Activated T-helper 1 cell treated with anti-CD3 and anti-CD28 coated beads, Interleukin-12 subunit alpha, Interleukin-12 subunit beta, Interleukin-2, Interleukin-4 antibody, amounts not matched to agents 30 ng/mL and 10 ng/mL and 1 ng/mL, durations not matched to agents 14 hours and 24 hours and 36 hours (primary cell): ENCODE results near the gene MSI2. TPM values are rescaled to one million over a fixed set of nuclear protein-coding genes. Genes with fewer than 3 reads are reported as not detected.

Experiments
- DNase-seq: peaks from one replicate; pipeline ENCODE4 v3.0.0; 2021; ENCODE audit warnings: low spot score
- H3K27ac Mint-ChIP-seq: one replicate; pipeline ENCODE4 v1.8.0; 2021; ENCODE audit warnings: mild to moderate bottlenecking, mixed read lengths
- H3K27me3 Mint-ChIP-seq: one replicate; pipeline ENCODE4 v1.8.0; 2022; ENCODE audit warnings: mild to moderate bottlenecking, moderate library complexity, mixed read lengths; ENCODE audit not compliant: insufficient read depth
- H3K36me3 Mint-ChIP-seq: one replicate; pipeline ENCODE4 v1.8.0; 2021; ENCODE audit warnings: low read depth, mixed read lengths
- H3K4me1 Mint-ChIP-seq: one replicate; pipeline ENCODE4 v1.8.0; 2021; ENCODE audit warnings: low read depth, mixed read lengths
- H3K4me3 Mint-ChIP-seq: one replicate; pipeline ENCODE4 v1.8.0; 2021; ENCODE audit warnings: mild to moderate bottlenecking, moderate library complexity, mixed read lengths
- H3K9me3 Mint-ChIP-seq: one replicate; pipeline ENCODE4 v1.8.0; 2021; ENCODE audit warnings: mixed read lengths
- intact Hi-C: fragments of 100-400 bp; cut with micrococcal nuclease; formaldehyde crosslinking; loops from one replicate; pipeline ENCODE4 v1.15.1; 2024
- total RNA-seq: library from RNA; stranded (reverse); gene quantifications from 2 replicates; pipeline ENCODE4 v1.2.3, GENCODE V29; 2022

The MSI2 gene
- total RNA-seq, 1 donor from 2014 or later = 278 TPM

DNA sequence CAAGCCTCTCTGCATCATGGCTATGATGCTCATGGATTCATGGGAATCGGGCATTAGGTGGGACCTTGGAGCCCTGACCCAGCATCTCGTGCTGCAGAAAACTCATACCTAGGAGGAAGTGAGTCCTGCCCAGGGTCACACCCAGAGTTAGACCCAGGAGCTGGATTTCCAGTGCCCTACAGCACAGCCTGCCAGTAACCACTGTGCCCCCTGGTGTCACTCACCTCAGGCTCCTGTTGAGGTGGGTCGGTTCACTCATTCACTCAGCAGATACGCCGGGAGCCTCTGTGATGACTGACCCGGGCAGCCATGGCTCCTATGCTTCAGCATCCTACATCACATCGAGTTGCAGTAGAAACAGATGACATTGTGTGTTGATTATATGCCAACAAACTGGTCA is 143.4 kb downstream of the MSI2 start:
- intact Hi-C loops = loop anchor here (5.0 kb wide), 1 partner anchor 157 kb away; no protein-coding TSS in a partner anchor

GRCh38 chr17:57400648-57401047 is 144.3 kb downstream of the MSI2 start:
- no peak overlapping the region for H3K4me3 Mint-ChIP-seq
- H3K27ac Mint-ChIP-seq = peak overlapping the region; percentile 29
- no peaks in the 10 kb centered on the region for H3K27me3 Mint-ChIP-seq
- intact Hi-C loops = loop anchor here (5.0 kb wide), 1 partner anchor 158 kb away; no protein-coding TSS in a partner anchor
- H3K9me3 Mint-ChIP-seq = no peaks in the 10 kb centered on the region
- H3K36me3 Mint-ChIP-seq = peaks cover 12% of the 10 kb centered on the region
- no peak for DNase-seq
- peaks cover 28% of the 10 kb centered on the region for H3K4me1 Mint-ChIP-seq

More for the DNA sequence above, 143.4 kb downstream of the MSI2 start:
- Mint-ChIP-seq H3K4me3 (no peak overlapping the region), H3K9me3 (no peaks in the 10 kb centered on the region), H3K4me1 (peaks cover 38% of the 10 kb centered on the region), H3K27me3 (no peaks in the 10 kb centered on the region), H3K36me3 (peaks cover 15% of the 10 kb centered on the region), H3K27ac (no peak overlapping the region)
- DNase-seq = no peak

- peaks cover 16% of the 10 kb centered on the region for H3K36me3 Mint-ChIP-seq
- no peak overlapping the region for H3K4me3 Mint-ChIP-seq
- no peaks in the 10 kb centered on the region for H3K9me3 Mint-ChIP-seq
- DNase-seq = no peak
- intact Hi-C loops = loop anchor here (5.0 kb wide), 1 partner anchor 160 kb away; no protein-coding TSS in a partner anchor
- peaks cover 30% of the 10 kb centered on the region for H3K4me1 Mint-ChIP-seq
- no peaks in the 10 kb centered on the region for H3K27me3 Mint-ChIP-seq
- peak overlapping the region; percentile 2 for H3K27ac Mint-ChIP-seq
These were observed 145.5 kb downstream of the MSI2 start for GRCh38 chr17:57401556-57402488.

DNA sequence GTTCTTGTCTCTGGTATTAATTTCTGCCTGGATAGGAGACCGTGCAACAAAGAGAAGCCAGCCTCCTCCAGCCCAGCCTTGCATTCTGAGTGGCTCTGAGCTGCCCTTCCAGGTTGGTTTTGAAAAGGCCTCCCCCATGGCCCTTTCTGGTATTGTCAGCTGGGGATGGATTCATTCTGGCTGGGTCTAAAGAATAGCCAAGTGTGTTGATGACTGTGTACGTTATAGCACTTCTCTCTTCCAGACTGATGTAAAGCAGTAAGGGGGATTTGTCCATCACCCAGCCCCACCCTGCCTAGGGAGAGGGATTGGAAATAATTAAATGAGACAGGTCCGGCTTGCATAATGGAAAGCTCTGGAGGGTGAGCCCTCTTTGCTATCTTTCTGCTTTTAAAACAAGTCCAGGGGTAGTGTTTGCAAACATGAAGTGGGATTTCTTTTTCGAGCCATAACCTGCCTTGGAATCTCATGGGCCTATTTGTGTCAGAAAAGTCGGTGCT is 146.4 kb downstream of the MSI2 start:
- Mint-ChIP-seq H3K36me3 (peaks cover 16% of the 10 kb centered on the region), H3K4me1 (peaks cover 39% of the 10 kb centered on the region)

DNA sequence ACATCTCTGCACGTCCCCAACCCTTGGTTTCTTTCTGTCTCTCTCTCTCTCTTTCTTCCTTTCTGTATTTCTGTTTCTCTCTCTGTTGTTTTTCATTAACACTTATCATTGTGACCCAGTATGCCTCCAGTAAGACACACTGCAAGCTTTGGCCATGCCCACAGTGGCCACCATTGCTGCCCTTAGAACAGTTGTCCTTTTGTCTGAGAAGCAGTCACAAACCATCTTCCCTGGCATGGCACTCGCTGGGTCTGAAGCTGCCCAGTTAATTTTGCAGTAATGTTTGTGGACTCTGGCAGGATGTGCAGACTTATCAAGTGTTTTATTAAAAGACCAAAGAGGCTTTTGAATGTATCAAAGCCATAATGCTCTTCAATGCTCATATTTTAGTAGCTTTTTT is 146.9 kb downstream of the MSI2 start:
- Mint-ChIP-seq H3K9me3 (no peaks in the 10 kb centered on the region), H3K27me3 (no peaks in the 10 kb centered on the region), H3K27ac (peak overlapping the region; percentile 32), H3K36me3 (peaks cover 16% of the 10 kb centered on the region), H3K4me3 (no peak overlapping the region), H3K4me1 (peaks cover 42% of the 10 kb centered on the region)
- DNase-seq = no peak
- intact Hi-C loops = loop anchor here (5.0 kb wide), 1 partner anchor 161 kb away; no protein-coding TSS in a partner anchor

More for the DNA sequence above, 146.4 kb downstream of the MSI2 start:
- Mint-ChIP-seq H3K9me3 (no peaks in the 10 kb centered on the region), H3K27ac (no peak overlapping the region), H3K27me3 (no peaks in the 10 kb centered on the region), H3K4me3 (no peak overlapping the region)
- no peak for DNase-seq
- intact Hi-C loops = loop anchor here (5.0 kb wide), 1 partner anchor 160 kb away; no protein-coding TSS in a partner anchor

- no peak for DNase-seq
- Mint-ChIP-seq H3K4me3 (no peak overlapping the region), H3K9me3 (no peaks in the 10 kb centered on the region), H3K4me1 (peaks cover 47% of the 10 kb centered on the region), H3K27me3 (no peaks in the 10 kb centered on the region), H3K27ac (no peak overlapping the region), H3K36me3 (peaks cover 14% of the 10 kb centered on the region)
- intact Hi-C loops = loop anchor here (5.0 kb wide), 1 partner anchor 162 kb away; no protein-coding TSS in a partner anchor
These were observed 147.8 kb downstream of the MSI2 start for GRCh38 chr17:57404073-57404472.

DNA sequence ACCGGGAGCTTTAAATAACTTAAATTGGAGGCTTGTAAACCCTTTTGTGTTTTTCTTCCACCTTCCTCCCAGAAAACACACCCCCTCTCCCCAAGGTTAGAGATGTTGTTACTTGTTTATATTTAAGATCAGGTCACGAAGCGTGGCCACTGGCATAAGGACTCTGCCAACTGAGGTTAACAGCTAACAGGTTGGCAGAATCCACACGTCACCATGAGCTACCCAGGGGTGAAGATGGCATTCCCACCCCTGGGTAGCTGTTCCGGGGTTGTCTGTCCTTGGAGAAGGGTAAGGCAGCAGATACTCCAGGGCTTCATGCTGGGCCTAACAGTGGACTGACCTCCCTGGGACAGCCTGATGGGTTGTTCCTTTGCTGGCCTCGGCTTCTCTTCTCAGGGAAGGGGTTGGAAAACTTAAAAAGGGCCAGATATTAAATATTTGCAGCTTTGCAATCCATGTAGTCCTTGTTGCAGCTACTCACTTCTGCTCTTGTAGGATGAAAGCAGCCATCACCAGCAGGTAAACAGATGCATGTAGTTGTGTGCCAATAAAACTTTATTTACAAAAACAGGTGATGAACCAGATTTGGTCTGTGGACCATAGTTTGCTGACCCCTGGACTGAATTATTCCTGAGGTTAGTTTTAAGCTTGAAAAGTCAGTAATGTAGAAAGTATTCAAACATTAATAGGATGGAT is 148.6 kb downstream of the MSI2 start:
- H3K9me3 Mint-ChIP-seq = no peaks in the 10 kb centered on the region
- intact Hi-C loops = loop anchor here (5.0 kb wide), 1 partner anchor 163 kb away; no protein-coding TSS in a partner anchor
- DNase-seq = no peak
- H3K36me3 Mint-ChIP-seq = peaks cover 14% of the 10 kb centered on the region
- peaks cover 53% of the 10 kb centered on the region for H3K4me1 Mint-ChIP-seq
- H3K27me3 Mint-ChIP-seq = no peaks in the 10 kb centered on the region
- H3K27ac Mint-ChIP-seq = no peak overlapping the region
- no peak overlapping the region for H3K4me3 Mint-ChIP-seq

GRCh38 chr17:57405491-57406072 is 149.3 kb downstream of the MSI2 start:
- intact Hi-C loops = no loop called here
- Mint-ChIP-seq H3K4me1 (peaks cover 47% of the 10 kb centered on the region), H3K27ac (no peak overlapping the region), H3K9me3 (no peaks in the 10 kb centered on the region), H3K4me3 (no peak overlapping the region), H3K27me3 (no peaks in the 10 kb centered on the region), H3K36me3 (peaks cover 12% of the 10 kb centered on the region)
- DNase-seq = no peak

GRCh38 chr17:57406131-57406980 is 150.0 kb downstream of the MSI2 start:
- no peaks in the 10 kb centered on the region for H3K9me3 Mint-ChIP-seq
- H3K4me1 Mint-ChIP-seq = peaks cover 46% of the 10 kb centered on the region
- no peak overlapping the region for H3K4me3 Mint-ChIP-seq
- H3K27ac Mint-ChIP-seq = no peak overlapping the region
- H3K27me3 Mint-ChIP-seq = no peaks in the 10 kb centered on the region
- intact Hi-C loops = no loop called here
- DNase-seq = no peak
- peaks cover 14% of the 10 kb centered on the region for H3K36me3 Mint-ChIP-seq

GRCh38 chr17:57406981-57407286 is 150.6 kb downstream of the MSI2 start:
- H3K9me3 Mint-ChIP-seq = no peaks in the 10 kb centered on the region
- no peak for DNase-seq
- H3K4me3 Mint-ChIP-seq = no peak overlapping the region
- H3K27ac Mint-ChIP-seq = no peak overlapping the region
- intact Hi-C loops = no loop called here
- peaks cover 46% of the 10 kb centered on the region for H3K4me1 Mint-ChIP-seq
- no peaks in the 10 kb centered on the region for H3K27me3 Mint-ChIP-seq
- peaks cover 14% of the 10 kb centered on the region for H3K36me3 Mint-ChIP-seq

- H3K4me3 Mint-ChIP-seq = no peak overlapping the region
- no peaks in the 10 kb centered on the region for H3K9me3 Mint-ChIP-seq
- peaks cover 46% of the 10 kb centered on the region for H3K4me1 Mint-ChIP-seq
- no peaks in the 10 kb centered on the region for H3K27me3 Mint-ChIP-seq
- peaks cover 14% of the 10 kb centered on the region for H3K36me3 Mint-ChIP-seq
- H3K27ac Mint-ChIP-seq = no peak overlapping the region
- intact Hi-C loops = no loop called here
- DNase-seq = no peak
These were observed 151.2 kb downstream of the MSI2 start for GRCh38 chr17:57407287-57408070.
